ENCODE measurements around the gene OTOF.

DNA sequence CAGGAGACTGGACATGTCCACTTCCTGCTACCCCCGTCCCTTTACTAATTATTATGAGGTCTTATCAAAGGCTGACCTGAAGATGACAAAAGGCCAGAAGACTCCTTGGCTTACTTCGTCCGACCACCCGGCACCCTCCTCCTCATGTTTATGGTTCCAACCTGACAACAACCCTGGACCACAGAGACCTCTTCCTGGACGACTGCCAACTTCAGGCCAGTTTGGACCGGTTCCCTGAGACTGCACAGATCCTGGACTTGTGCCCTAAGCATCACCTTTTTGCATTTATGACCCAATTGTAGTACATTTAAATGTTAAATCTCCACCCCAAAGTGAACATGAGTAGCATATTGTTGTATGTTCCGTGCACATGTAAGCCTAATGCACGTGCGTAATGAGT is 70.4 kb downstream of the OTOF start:
- TF ChIP-seq CTCF (IDR thresholded peaks at IDR 0.05) (no peak), POLR2A (IDR thresholded peaks at IDR 0.05) (no peak)

Data from body of pancreas (tissue), 4 donors.